H1 (cell line): ENCODE results near the gene CACNB1. TPM values are rescaled to one million over a fixed set of nuclear protein-coding genes. Genes with fewer than 3 reads are reported as not detected.

ENCODE experiments used
- CTCF ChIA-PET: fragments of 300-600 bp; sonication (Branson Sonifier 250); formaldehyde crosslinking; loops from one replicate; lab custom pipeline; 2021; ENCODE audit not compliant: partially characterized antibody; lab: Charles Lee
- POLR2A ChIA-PET: fragments of 300-600 bp; sonication (Branson Sonifier 250); formaldehyde crosslinking; loops from one replicate; lab custom pipeline; 2021; ENCODE audit warnings: inconsistent platforms; ENCODE audit not compliant: partially characterized antibody; lab: Charles Lee
- DNase-seq, 2 experiments: peaks; one replicate each; pipeline versions ENCODE4 v3.0.0 to v3.0.0-alpha.2; 2010 to 2022; ENCODE audit warnings: low spot score in 2 of 2, low read depth in 1 of 2, mixed read lengths in 1 of 2
- FAIRE-seq: peaks from 2 replicates; lab custom pipeline; 2011; peaks lifted over from hg19 to GRCh38; lab: Jason Lieb, UNC
- H2AFZ ChIP-seq: 2 replicates; pipeline ENCODE4 v1.8.1; 2012; ENCODE audit warnings: low read length, inconsistent platforms
- H2AK5ac ChIP-seq: 2 replicates; pipeline ENCODE4 v1.6.1; 2013; ENCODE audit warnings: low read depth, low read length
- H2BK120ac ChIP-seq: replicated peaks from 2 replicates; pipeline ENCODE3; 2013; ENCODE audit warnings: low read depth, low read length, inconsistent platforms
- H2BK12ac ChIP-seq: 2 replicates; pipeline ENCODE4 v1.6.1; 2013; ENCODE audit warnings: low read depth, low read length
- H2BK15ac ChIP-seq: 2 replicates; pipeline ENCODE4 v1.6.1; 2013; ENCODE audit warnings: low read length
- H2BK20ac ChIP-seq: 2 replicates; pipeline ENCODE4 v1.6.1; 2013; ENCODE audit warnings: low read length
- H2BK5ac ChIP-seq: 2 replicates; pipeline ENCODE4 v1.6.1; 2013; ENCODE audit warnings: low read depth, low read length
- H3K14ac ChIP-seq: 2 replicates; pipeline ENCODE4 v1.6.1; 2013; ENCODE audit warnings: inconsistent platforms; ENCODE audit not compliant: insufficient read length
- H3K18ac ChIP-seq: 2 replicates; pipeline ENCODE4 v1.6.1; 2013; ENCODE audit warnings: low read length; ENCODE audit errors: extremely low read depth
- H3K23ac ChIP-seq: 2 replicates; pipeline ENCODE4 v1.6.1; 2013; ENCODE audit warnings: inconsistent platforms; ENCODE audit not compliant: insufficient read length
- H3K23me2 ChIP-seq: 2 replicates; pipeline ENCODE4 v1.6.1; 2013; ENCODE audit warnings: low read depth, low read length
- H3K27ac ChIP-seq: 2 replicates; pipeline ENCODE4 v1.6.1; 2011; ENCODE audit warnings: low read depth, low read length, inconsistent platforms
- H3K27me3 ChIP-seq, 4 experiments: replicated peaks in 1 of 4; 1 replicate in 1 of 4; 2 replicates in 3 of 4; pipeline versions ENCODE4 v1.6.1 to v1.8.1; 2011 to 2013; ENCODE audit warnings: low read length in 3 of 4, mild to moderate bottlenecking in 3 of 4, inconsistent platforms in 2 of 4, mixed read lengths in 2 of 4, moderate library complexity in 1 of 4; ENCODE audit not compliant: control insufficient read depth in 3 of 4, insufficient read depth in 3 of 4; ENCODE audit errors: extremely low read depth in 1 of 4
- H3K36me3 ChIP-seq, 4 experiments: 2 replicates each; pipeline versions ENCODE4 v1.6.1 to v1.8.1; 2011 to 2013; ENCODE audit warnings: mild to moderate bottlenecking in 4 of 4, low read length in 3 of 4, moderate library complexity in 2 of 4, control low read depth in 1 of 4, inconsistent platforms in 1 of 4; ENCODE audit not compliant: insufficient read depth in 4 of 4, control insufficient read depth in 2 of 4
- H3K4ac ChIP-seq: replicated peaks from 2 replicates; pipeline ENCODE3; 2013; ENCODE audit warnings: low read length, low read depth, mixed read lengths, inconsistent platforms; ENCODE audit not compliant: insufficient read length
- H3K4me1 ChIP-seq, 4 experiments: replicated peaks in 1 of 4; 1 replicate in 1 of 4; 2 replicates in 3 of 4; pipeline versions ENCODE4 v1.6.1 to v1.8.1; 2011 to 2013; ENCODE audit warnings: low read length in 3 of 4, inconsistent platforms in 2 of 4, mixed read lengths in 1 of 4; ENCODE audit not compliant: insufficient read depth in 4 of 4, control insufficient read depth in 3 of 4
- H3K4me2 ChIP-seq, 2 experiments: 2 replicates each; pipeline versions ENCODE4 v1.6.1 to v1.8.1; 2011 to 2013; ENCODE audit warnings: low read depth in 2 of 2, low read length in 2 of 2, control low read depth in 1 of 2, inconsistent platforms in 1 of 2, mild to moderate bottlenecking in 1 of 2; ENCODE audit not compliant: insufficient read depth in 1 of 2
- H3K4me3 ChIP-seq, 4 experiments: fragments of 200-600, 300-600 bp in 1 of 4; sonication (generic), shearing (Covaris generic), sonication (Bioruptor Twin) in 1 of 4; 2 replicates each; pipeline versions ENCODE4 v1.5.1 to v1.8.1; 2011 to 2016; ENCODE audit warnings: low read length in 4 of 4, low read depth in 3 of 4, control low read depth in 2 of 4, inconsistent platforms in 2 of 4, mild to moderate bottlenecking in 2 of 4, mixed read lengths in 1 of 4, moderate library complexity in 1 of 4; ENCODE audit not compliant: insufficient read depth in 2 of 4; ENCODE audit errors: extremely low read depth in 1 of 4
- H3K56ac ChIP-seq: replicated peaks from 2 replicates; pipeline ENCODE3; 2013; ENCODE audit warnings: low read depth, mild to moderate bottlenecking, mixed read lengths, low read length, inconsistent platforms; ENCODE audit not compliant: insufficient read length
- H3K79me1 ChIP-seq: 2 replicates; pipeline ENCODE4 v1.6.1; 2013; ENCODE audit warnings: low read depth, low read length, control low read depth
- H3K79me2 ChIP-seq, 2 experiments: 2 replicates each; pipeline versions ENCODE4 v1.6.1 to v1.8.1; 2012 to 2013; ENCODE audit warnings: low read length in 2 of 2, mild to moderate bottlenecking in 2 of 2, inconsistent platforms in 1 of 2; ENCODE audit not compliant: insufficient read depth in 2 of 2, control insufficient read depth in 1 of 2
- H3K9ac ChIP-seq, 4 experiments: replicated peaks in 1 of 4; 1 replicate in 1 of 4; 2 replicates in 3 of 4; pipeline versions ENCODE4 v1.6.1 to v1.8.1; 2011 to 2013; ENCODE audit warnings: low read depth in 3 of 4, low read length in 3 of 4, control low read depth in 2 of 4, mild to moderate bottlenecking in 2 of 4, moderate library complexity in 2 of 4, inconsistent platforms in 1 of 4; ENCODE audit errors: extremely low read depth in 1 of 4
- H3K9me3 ChIP-seq, 2 experiments: 2 replicates each; pipeline versions ENCODE4 v1.6.1 to v1.8.1; 2012 to 2013; ENCODE audit warnings: mild to moderate bottlenecking in 2 of 2, moderate library complexity in 2 of 2, control low read depth in 1 of 2, inconsistent platforms in 1 of 2, low read depth in 1 of 2, low read length in 1 of 2, mixed read lengths in 1 of 2; ENCODE audit not compliant: insufficient read depth in 2 of 2
- H4K20me1 ChIP-seq, 2 experiments: replicated peaks in 1 of 2; 2 replicates each; pipeline versions ENCODE3 to v1.8.1; 2011 to 2013; ENCODE audit warnings: inconsistent platforms in 2 of 2, low read length in 2 of 2, mild to moderate bottlenecking in 1 of 2; ENCODE audit not compliant: insufficient read depth in 2 of 2, control insufficient read depth in 1 of 2
- H4K5ac ChIP-seq: 2 replicates; pipeline ENCODE4 v1.6.1; 2013; ENCODE audit warnings: low read length, low read depth, mixed read lengths, inconsistent platforms; ENCODE audit not compliant: insufficient read length
- H4K8ac ChIP-seq: 2 replicates; pipeline ENCODE4 v1.8.0; 2013; ENCODE audit warnings: mild to moderate bottlenecking, moderate library complexity, low read length, inconsistent platforms; ENCODE audit not compliant: insufficient read depth; ENCODE audit errors: extremely low read depth
- H4K91ac ChIP-seq: replicated peaks from 2 replicates; pipeline ENCODE3; 2013; ENCODE audit warnings: low read length, mixed read lengths, inconsistent platforms; ENCODE audit not compliant: insufficient read length
- CBX8 ChIP-seq: fragments of 300-800, 300-1000 bp; sonication (generic); IDR thresholded peaks from 2 replicates; pipeline ENCODE4 v1.7.1; 2016; ENCODE audit warnings: low read depth, low read length, borderline replicate concordance
- EGR1 ChIP-seq: IDR thresholded peaks from 2 replicates; pipeline ENCODE4 v1.6.1; 2011; ENCODE audit warnings: low read depth, low read length, borderline replicate concordance
- GTF2F1 ChIP-seq: IDR thresholded peaks from 2 replicates; pipeline ENCODE4 v1.6.1; 2012; ENCODE audit warnings: low read depth, low read length, improper control_type of control experiment, borderline replicate concordance
- HDAC6 ChIP-seq: IDR thresholded peaks from one replicate; pipeline ENCODE4 v1.7.1; 2012; ENCODE audit warnings: low read depth, mild to moderate bottlenecking, inconsistent platforms, low read length, moderate library complexity
- RAD21 ChIP-seq, 2 experiments: IDR thresholded peaks in 1 of 2; conservative IDR thresholded peaks in 1 of 2; 2 replicates each; pipeline ENCODE4 v1.6.1; 2011; ENCODE audit warnings: low read depth in 2 of 2, low read length in 2 of 2, improper control_type of control experiment in 1 of 2, inconsistent platforms in 1 of 2, mild to moderate bottlenecking in 1 of 2, moderate library complexity in 1 of 2
- SIN3A ChIP-seq, 2 experiments: IDR thresholded peaks in 1 of 2; conservative IDR thresholded peaks in 1 of 2; 2 replicates each; pipeline ENCODE4 v1.6.1; 2011 to 2012; ENCODE audit warnings: low read length in 2 of 2, improper control_type of control experiment in 1 of 2, low read depth in 1 of 2, mild to moderate bottlenecking in 1 of 2
- SP4 ChIP-seq: IDR thresholded peaks from 2 replicates; pipeline ENCODE4 v1.6.1; 2012; ENCODE audit warnings: low read length, inconsistent platforms
- SUZ12 ChIP-seq: fragments of 200-600 bp; sonication (generic); IDR thresholded peaks from 2 replicates; pipeline ENCODE4 v1.6.1; 2012; ENCODE audit warnings: mild to moderate bottlenecking, inconsistent platforms, low read length, moderate library complexity, mixed read lengths
- TAF7 ChIP-seq: optimal IDR thresholded peaks from 2 replicates; pipeline ENCODE3; 2011; ENCODE audit warnings: low read depth, mild to moderate bottlenecking, inconsistent platforms, low read length, moderate library complexity, borderline replicate concordance
- TBP ChIP-seq: IDR thresholded peaks from 2 replicates; pipeline ENCODE4 v1.6.1; 2011; ENCODE audit warnings: low read depth, low read length, improper control_type of control experiment
- TCF12 ChIP-seq: IDR thresholded peaks from 2 replicates; pipeline ENCODE4 v1.6.1; 2011; ENCODE audit warnings: low read depth, mild to moderate bottlenecking, low read length
- ZNF274 ChIP-seq: IDR thresholded peaks from 2 replicates; pipeline ENCODE4 v1.7.0; 2012; ENCODE audit warnings: low read length, borderline replicate concordance; ENCODE audit errors: extremely low read depth
- WGBS, 2 experiments: shearing (Covaris generic) in 1 of 2; methylation state at CpG; one replicate each; pipeline versions ENCODE4 v1.1.6 to v1.1.7; 2013 to 2015; ENCODE audit warnings: low lambda C conversion rate in 2 of 2, mixed read lengths in 2 of 2, inconsistent platforms in 1 of 2, low coverage in 1 of 2, missing lambda C conversion rate in 1 of 2; ENCODE audit not compliant: insufficient replicate concordance in 2 of 2, insufficient coverage in 1 of 2, insufficient read length in 1 of 2; ENCODE audit errors: extremely low coverage in 1 of 2, missing lambda C conversion rate in 1 of 2; 5-methylcytosine and 5-hydroxymethylcytosine counted together
- polyA plus RNA-seq, 7 experiments: library from polyadenylated mRNA; depleted of rRNA in 3 of 7; stranded (reverse) in 5 of 7; unstranded in 2 of 7; fragments of >200 nt in 5 of 7; fragments of 200-250 nt in 2 of 7; gene quantifications; 1 replicate in 5 of 7; 2 replicates in 1 of 7; 4 replicates in 1 of 7; pipeline versions ENCODE4 v1.2.1 to v1.2.3, GENCODE V29; 2011 to 2013; ENCODE audit warnings: missing spikeins in 2 of 7, mixed read lengths in 2 of 7
- total RNA-seq: library from RNA; stranded (reverse); fragmentation: NEBNext Ultra II Directional; extraction: Animal tissue kit (Norgen Biotek cat#: 25700); gene quantifications from 2 replicates; pipeline ENCODE4 v1.2.1, GENCODE V29; 2021
- TF ChIP-seq, protein P1 (sequence below): IDR thresholded peaks from 2 replicates; pipeline ENCODE4 v1.6.1; 2012; ENCODE audit warnings: inconsistent platforms

The CACNB1 gene
- total and polyA plus RNA-seq, 2 of the 8 experiments (the other 6 are each of a cell fraction or from before 2014, with no cell fraction given), result 7.2 to 17.8 TPM

DNA sequence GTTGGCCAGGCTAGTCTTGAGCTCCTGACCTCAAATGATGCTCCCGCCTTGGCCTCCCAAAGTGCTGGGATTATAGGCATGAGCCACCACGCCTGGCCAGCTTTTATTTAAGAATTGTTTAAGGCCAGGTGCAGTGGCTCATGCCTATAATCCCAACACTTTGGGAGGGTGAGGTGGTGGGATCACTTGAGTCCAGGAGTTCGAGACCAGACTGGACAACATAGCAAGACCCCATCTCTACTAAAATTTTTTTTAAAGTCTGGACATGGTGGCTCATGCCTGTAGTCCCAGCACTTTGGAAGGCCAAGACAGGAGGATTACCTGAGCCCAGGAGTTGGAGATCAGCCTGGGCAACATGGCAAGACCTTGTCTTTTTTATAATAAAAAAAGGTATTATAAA is 51.2 kb downstream of the CACNB1 start:
- Histone ChIP-seq H3K4me3 (no peak overlapping the region), H2BK5ac (no peak overlapping the region), H3K36me3 (no peaks in the 10 kb centered on the region), H3K4ac (no peak overlapping the region), H3K79me2 (no peaks in the 10 kb centered on the region), H2BK15ac (no peak overlapping the region), H3K23ac (no peak overlapping the region), H2BK20ac (no peak overlapping the region), H4K8ac (no peak overlapping the region), H2BK12ac (no peak overlapping the region), H2AFZ (no peak overlapping the region), H2AK5ac (no peak overlapping the region), H3K27ac (no peak overlapping the region), H4K91ac (no peak overlapping the region), H3K56ac (no peak overlapping the region), H3K4me2 (no peak overlapping the region), H3K23me2 (peaks cover 7% of the 10 kb centered on the region; the same call in 1 of the 2 replicates), H4K20me1 (no peaks in the 10 kb centered on the region), H3K18ac (no peak overlapping the region), H3K9me3 (no peaks in the 10 kb centered on the region), H3K79me1 (no peaks in the 10 kb centered on the region), H3K9ac (no peak overlapping the region), H3K4me1 (peaks cover 0 to 14% (median 3%) of the 10 kb centered on the region in 4 experiments; a peak in 4 of 7 replicates), H3K14ac (no peak overlapping the region), H4K5ac (no peak overlapping the region), H2BK120ac (no peak overlapping the region), H3K27me3 (peaks cover 3 to 14% (median 12%) of the 10 kb centered on the region in 4 experiments)
- DNase-seq, result no peak
- WGBS, 2 experiments, result 95% methylated on average over 3 of the region's 3 CpGs; no CpG with 5 or more reads in 1 of the 2 experiments
- POLR2A ChIA-PET, result interaction anchor here (0.6 to 1.2 kb wide), 2 partner anchors 8 to 22 kb away, joined by 3 read pairs; no protein-coding TSS in a partner anchor
- CTCF ChIA-PET, result interaction anchor here (0.6 to 10.1 kb wide), 8 partner anchors 29 to 232 kb away, joined by 3 to 163 read pairs (median 4); partner anchors contain the start of gene STAC2
- FAIRE-seq, result no peak
- TF ChIP-seq SP4 (no peak), CBX8 (no peak), HDAC6 (no peak), TCF12 (no peak), ZNF274 (no peak), EGR1 (no peak), SUZ12 (no peak), GTF2F1 (no peak), RAD21 (IDR thresholded peaks at IDR 0.05 in 1 of 2, conservative IDR thresholded peaks at IDR 0.05 in 1 of 2; ENCODE audit: low read depth in 2 of 2, low read length in 2 of 2) (no peak), TBP (no peak), TAF7 (no peak), SIN3A (conservative IDR thresholded peaks at IDR 0.05 in 1 of 2, IDR thresholded peaks at IDR 0.05 in 1 of 2; ENCODE audit: low read depth in 1 of 2, low read length in 2 of 2) (no peak)
- TF ChIP-seq, protein P1, sequence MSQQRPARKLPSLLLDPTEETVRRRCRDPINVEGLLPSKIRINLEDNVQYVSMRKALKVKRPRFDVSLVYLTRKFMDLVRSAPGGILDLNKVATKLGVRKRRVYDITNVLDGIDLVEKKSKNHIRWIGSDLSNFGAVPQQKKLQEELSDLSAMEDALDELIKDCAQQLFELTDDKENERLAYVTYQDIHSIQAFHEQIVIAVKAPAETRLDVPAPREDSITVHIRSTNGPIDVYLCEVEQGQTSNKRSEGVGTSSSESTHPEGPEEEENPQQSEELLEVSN, result no peak
